ENCODE data around the gene TMEM52.

TMEM52 gene

GRCh38 chr1:1926886-1927660 lies 8.0 kb upstream of the TMEM52 start:
- DNase-seq (ENCODE audit: low read depth) = no peak

GRCh38 chr1:1926346-1926811 lies 7.3 kb upstream of the TMEM52 start:
- DNase-seq (ENCODE audit: low read depth) = no peak

GRCh38 chr1:1925437-1926345 lies 6.6 kb upstream of the TMEM52 start:
- DNase-seq (ENCODE audit: low read depth) = no peak

GRCh38 chr1:1924849-1925248 lies 5.8 kb upstream of the TMEM52 start:
- DNase-seq (ENCODE audit: low read depth) = no peak

- DNase-seq (ENCODE audit: low read depth) = no peak
Observed at GRCh38 chr1:1924386-1924785, 5.3 kb upstream of the TMEM52 start.

- no peak for DNase-seq (ENCODE audit: low read depth)
Observed at GRCh38 chr1:1922956-1923833, 4.1 kb upstream of the TMEM52 start.

- DNase-seq (ENCODE audit: low read depth) = no peak
Observed at GRCh38 chr1:1922702-1922955, 3.5 kb upstream of the TMEM52 start.

GRCh38 chr1:1921901-1922701 lies 3.0 kb upstream of the TMEM52 start:
- DNase-seq (ENCODE audit: low read depth) = no peak

GRCh38 chr1:1921459-1921862 lies 2.4 kb upstream of the TMEM52 start:
- no peak for DNase-seq (ENCODE audit: low read depth)

GRCh38 chr1:1920608-1921458 lies 1.8 kb upstream of the TMEM52 start:
- DNase-seq (ENCODE audit: low read depth) = no peak

- DNase-seq (ENCODE audit: low read depth) = no peak
Observed at GRCh38 chr1:1920057-1920607, 1.1 kb upstream of the TMEM52 start.

GRCh38 chr1:1919304-1920056 lies 401 bp upstream of the TMEM52 start:
- DNase-seq (ENCODE audit: low read depth) = peak; percentile 97

GRCh38 chr1:1917995-1918900 lies 831 bp downstream of the TMEM52 start:
- DNase-seq (ENCODE audit: low read depth) = no peak

GRCh38 chr1:1917304-1917976 lies 1.6 kb downstream of the TMEM52 start:
- no peak for DNase-seq (ENCODE audit: low read depth)

GRCh38 chr1:1916851-1917251 lies 2.2 kb downstream of the TMEM52 start:
- DNase-seq (ENCODE audit: low read depth) = no peak

GRCh38 chr1:1915911-1916840 lies 2.9 kb downstream of the TMEM52 start:
- no peak for DNase-seq (ENCODE audit: low read depth)

Data from iris pigment epithelial cell (primary cell).